Measurements from ENCODE around the gene TMEM178B.

The TMEM178B gene

DNA sequence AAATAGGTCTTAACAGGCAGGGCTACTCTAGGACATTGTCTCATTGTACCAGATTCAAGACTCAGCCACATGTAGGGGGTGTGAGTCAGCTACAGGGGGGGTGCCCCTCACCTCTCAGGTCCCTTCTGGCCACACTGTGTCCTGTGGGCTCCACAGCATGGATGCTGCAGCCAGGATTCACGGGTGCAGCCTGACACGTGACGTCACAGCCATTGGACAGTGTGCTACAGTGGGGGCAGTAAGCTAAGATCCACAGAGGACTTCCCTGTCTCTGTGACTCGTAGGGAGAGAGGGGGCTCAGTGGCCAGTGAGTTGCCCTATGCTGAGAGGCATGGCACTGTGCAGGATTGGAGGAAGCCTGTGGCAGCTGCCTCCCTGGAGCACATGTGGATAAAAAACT, 77.9 kb downstream of the TMEM178B start:
- TF ChIP-seq FOXP2 (optimal IDR thresholded peaks at IDR 0.05; ENCODE audit: borderline replicate concordance, extremely low read depth, extremely low read length, insufficient read depth), result no peak
- no peak for TF ChIP-seq POLR2AphosphoS5 (IDR thresholded peaks at IDR 0.05; ENCODE audit: low read depth, low read length)
- TF ChIP-seq SIN3A (IDR thresholded peaks at IDR 0.05; ENCODE audit: borderline replicate concordance, insufficient read depth, low read length), result no peak
- TF ChIP-seq, protein P1, sequence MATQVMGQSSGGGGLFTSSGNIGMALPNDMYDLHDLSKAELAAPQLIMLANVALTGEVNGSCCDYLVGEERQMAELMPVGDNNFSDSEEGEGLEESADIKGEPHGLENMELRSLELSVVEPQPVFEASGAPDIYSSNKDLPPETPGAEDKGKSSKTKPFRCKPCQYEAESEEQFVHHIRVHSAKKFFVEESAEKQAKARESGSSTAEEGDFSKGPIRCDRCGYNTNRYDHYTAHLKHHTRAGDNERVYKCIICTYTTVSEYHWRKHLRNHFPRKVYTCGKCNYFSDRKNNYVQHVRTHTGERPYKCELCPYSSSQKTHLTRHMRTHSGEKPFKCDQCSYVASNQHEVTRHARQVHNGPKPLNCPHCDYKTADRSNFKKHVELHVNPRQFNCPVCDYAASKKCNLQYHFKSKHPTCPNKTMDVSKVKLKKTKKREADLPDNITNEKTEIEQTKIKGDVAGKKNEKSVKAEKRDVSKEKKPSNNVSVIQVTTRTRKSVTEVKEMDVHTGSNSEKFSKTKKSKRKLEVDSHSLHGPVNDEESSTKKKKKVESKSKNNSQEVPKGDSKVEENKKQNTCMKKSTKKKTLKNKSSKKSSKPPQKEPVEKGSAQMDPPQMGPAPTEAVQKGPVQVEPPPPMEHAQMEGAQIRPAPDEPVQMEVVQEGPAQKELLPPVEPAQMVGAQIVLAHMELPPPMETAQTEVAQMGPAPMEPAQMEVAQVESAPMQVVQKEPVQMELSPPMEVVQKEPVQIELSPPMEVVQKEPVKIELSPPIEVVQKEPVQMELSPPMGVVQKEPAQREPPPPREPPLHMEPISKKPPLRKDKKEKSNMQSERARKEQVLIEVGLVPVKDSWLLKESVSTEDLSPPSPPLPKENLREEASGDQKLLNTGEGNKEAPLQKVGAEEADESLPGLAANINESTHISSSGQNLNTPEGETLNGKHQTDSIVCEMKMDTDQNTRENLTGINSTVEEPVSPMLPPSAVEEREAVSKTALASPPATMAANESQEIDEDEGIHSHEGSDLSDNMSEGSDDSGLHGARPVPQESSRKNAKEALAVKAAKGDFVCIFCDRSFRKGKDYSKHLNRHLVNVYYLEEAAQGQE (IDR thresholded peaks at IDR 0.05; ENCODE audit: insufficient read depth in 1 of 2, low read depth in 2 of 2, low read length in 2 of 2), result no peak
- TF ChIP-seq TAF1 (IDR thresholded peaks at IDR 0.05; ENCODE audit: borderline replicate concordance, insufficient read depth, low read length), result no peak

DNA sequence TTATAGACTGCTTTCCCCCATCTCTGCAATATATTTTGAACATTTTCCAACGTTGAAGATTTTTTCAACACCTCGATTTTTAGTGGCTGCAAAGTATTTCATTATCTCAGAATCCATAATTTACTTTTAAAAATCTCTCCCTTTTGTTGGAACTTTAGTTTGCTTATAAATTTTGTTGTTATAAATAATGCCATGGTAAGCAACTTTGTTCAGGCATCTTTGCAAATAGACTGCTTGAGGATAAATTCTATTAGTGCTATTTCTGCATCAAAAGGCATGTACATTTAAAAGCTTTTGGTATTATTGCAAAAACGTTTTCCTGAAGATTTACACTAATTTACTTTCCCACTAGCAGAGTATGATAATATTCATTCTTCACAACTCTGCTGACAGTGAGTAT, 79.4 kb downstream of the TMEM178B start:
- no peak for TF ChIP-seq POLR2AphosphoS5 (IDR thresholded peaks at IDR 0.05; ENCODE audit: low read depth, low read length)
- TF ChIP-seq FOXP2 (optimal IDR thresholded peaks at IDR 0.05; ENCODE audit: borderline replicate concordance, extremely low read depth, extremely low read length, insufficient read depth), result no peak

DNA sequence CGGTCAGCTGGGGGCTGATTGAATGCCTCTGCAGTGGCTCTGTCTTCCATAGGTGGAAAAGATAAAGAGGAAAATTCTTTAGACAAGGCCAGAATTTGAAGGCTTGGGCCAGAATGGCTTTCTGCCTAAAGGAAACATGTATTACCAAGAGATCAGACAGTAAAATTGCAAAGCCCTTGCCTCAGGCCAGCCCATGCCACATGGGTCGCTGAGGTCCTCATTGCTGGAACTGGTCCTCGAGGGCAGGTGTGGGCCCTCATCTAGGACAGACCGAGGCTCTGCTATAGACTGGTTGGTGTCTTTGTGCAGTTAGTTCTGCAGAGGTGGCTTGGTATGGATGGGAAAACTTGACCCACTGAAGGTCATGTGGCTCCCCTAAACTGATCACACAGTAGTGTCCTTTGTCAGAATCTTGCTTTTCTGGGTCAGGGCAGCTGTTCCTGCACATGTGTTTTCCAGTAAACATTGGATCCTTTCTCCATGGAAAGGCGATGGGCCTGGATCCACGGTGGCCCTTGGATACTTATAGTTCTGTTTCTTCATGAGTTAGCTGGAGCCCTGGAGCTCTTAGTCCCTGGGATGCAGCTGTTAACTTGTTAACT, 80.4 kb downstream of the TMEM178B start:
- TF ChIP-seq TAF1 (IDR thresholded peaks at IDR 0.05; ENCODE audit: borderline replicate concordance, insufficient read depth, low read length) (no peak), SIN3A (IDR thresholded peaks at IDR 0.05; ENCODE audit: borderline replicate concordance, insufficient read depth, low read length) (no peak), FOXP2 (optimal IDR thresholded peaks at IDR 0.05; ENCODE audit: borderline replicate concordance, extremely low read depth, extremely low read length, insufficient read depth) (no peak), POLR2AphosphoS5 (IDR thresholded peaks at IDR 0.05; ENCODE audit: low read depth, low read length) (no peak)
- TF ChIP-seq, protein P1 (IDR thresholded peaks at IDR 0.05; ENCODE audit: insufficient read depth in 1 of 2, low read depth in 2 of 2, low read length in 2 of 2), result no peak

DNA sequence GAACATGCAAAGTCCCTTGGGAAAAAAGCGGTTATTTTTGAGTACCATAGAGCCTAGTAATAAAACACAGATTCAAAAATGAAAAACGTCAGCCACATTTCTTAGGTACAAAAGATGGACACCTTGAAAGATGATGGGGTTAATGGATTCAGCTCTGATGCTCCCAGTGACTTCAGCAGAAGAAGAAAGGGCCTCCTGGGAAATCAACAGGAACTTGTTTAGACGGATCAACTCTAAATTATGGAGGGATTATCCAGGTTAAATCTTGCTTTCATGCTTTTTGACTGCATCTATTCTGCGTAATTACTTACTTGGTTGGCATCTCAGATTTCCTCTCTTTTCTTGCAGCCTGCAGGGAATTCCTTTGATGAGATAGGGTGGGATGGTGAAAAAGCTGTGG, 82.5 kb downstream of the TMEM178B start:
- TF ChIP-seq, protein P1 (IDR thresholded peaks at IDR 0.05; ENCODE audit: insufficient read depth in 1 of 2, low read depth in 2 of 2, low read length in 2 of 2), result no peak
- TF ChIP-seq POLR2AphosphoS5 (IDR thresholded peaks at IDR 0.05; ENCODE audit: low read depth, low read length) (no peak), FOXP2 (optimal IDR thresholded peaks at IDR 0.05; ENCODE audit: borderline replicate concordance, extremely low read depth, extremely low read length, insufficient read depth) (no peak)

DNA sequence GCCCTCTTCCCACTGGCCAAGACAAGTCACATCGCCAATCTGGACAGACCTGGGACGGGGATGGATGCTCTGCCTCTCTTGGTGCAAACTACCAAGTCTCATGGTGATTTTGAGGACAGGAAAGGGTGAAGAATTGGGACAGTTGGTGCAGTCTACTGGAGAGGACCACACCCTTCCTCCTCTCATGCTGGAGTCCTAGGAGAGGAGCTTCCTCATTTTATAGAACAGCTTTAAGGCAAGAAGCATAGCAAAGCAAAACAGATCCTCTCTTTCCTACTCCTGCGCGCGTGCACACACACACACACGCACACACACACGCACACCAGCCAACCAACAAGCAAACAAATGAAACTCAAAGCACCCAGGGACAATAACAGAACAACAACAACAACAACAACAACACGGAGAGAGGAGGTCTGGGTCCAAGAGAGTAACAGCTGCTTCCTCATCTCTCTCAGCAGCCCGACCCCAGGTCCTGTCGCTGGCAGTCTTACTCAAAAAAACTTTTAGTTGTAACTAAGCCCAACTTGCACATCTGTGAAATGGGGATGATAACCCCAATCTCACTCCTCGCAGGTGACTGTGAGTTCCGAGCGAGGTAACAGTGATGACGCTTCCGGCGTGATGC, 83.4 kb downstream of the TMEM178B start:
- no peak for TF ChIP-seq SIN3A (IDR thresholded peaks at IDR 0.05; ENCODE audit: borderline replicate concordance, insufficient read depth, low read length)
- TF ChIP-seq POLR2AphosphoS5 (IDR thresholded peaks at IDR 0.05; ENCODE audit: low read depth, low read length), result no peak
- TF ChIP-seq, protein P1 (IDR thresholded peaks at IDR 0.05; ENCODE audit: insufficient read depth in 1 of 2, low read depth in 2 of 2, low read length in 2 of 2), result no peak
- TF ChIP-seq FOXP2 (optimal IDR thresholded peaks at IDR 0.05; ENCODE audit: borderline replicate concordance, extremely low read depth, extremely low read length, insufficient read depth), result no peak
- no peak for TF ChIP-seq TAF1 (IDR thresholded peaks at IDR 0.05; ENCODE audit: borderline replicate concordance, insufficient read depth, low read length)

All from PFSK-1 (cell line).